22Rv1 (cell line): ENCODE data around the gene GPR160.

Source experiments
- CTCF ChIP-seq: fragments of 450-650 bp; IDR thresholded peaks from 2 replicates; pipeline ENCODE4 v1.5.1; 2017; ENCODE audit warnings: mild to moderate bottlenecking
- ZFX ChIP-seq: fragments of 450-650 bp; IDR thresholded peaks from 2 replicates; pipeline ENCODE4 v1.6.1; 2017; ENCODE audit warnings: antibody characterized with exemption, borderline replicate concordance

GRCh38 chr3:170002231-170002630 lies 35.6 kb upstream of the GPR160 start:
- TF ChIP-seq CTCF = no peak
- no peak for TF ChIP-seq ZFX
